ENCODE measurements around the gene OTOS. TPM values are rescaled to one million over a fixed set of nuclear protein-coding genes. Genes with fewer than 3 reads are reported as not detected.

OTOS gene
- total RNA-seq, 2 donors from 2014 or later = not detected

- 67 to 68% methylated on average over 7 to 8 of the region's 8 CpGs for WGBS, 2 donors
- TF ChIP-seq POLR2A (IDR thresholded peaks at IDR 0.05) = no peak
- TF ChIP-seq CTCF (IDR thresholded peaks at IDR 0.05) = no peak
- no peak overlapping the region for H3K4me3 ChIP-seq
- H3K9me3 ChIP-seq = no peaks in the 10 kb centered on the region
- no peaks in the 10 kb centered on the region for H3K4me1 ChIP-seq
- H3K36me3 ChIP-seq (replicated peaks in 1 of 2; ENCODE audit: insufficient read depth in 1 of 2, low read depth in 2 of 2) = no peaks in the 10 kb centered on the region
- ATAC-seq (no peak), DNase-seq (no peak)
- H3K27me3 ChIP-seq = no peaks in the 10 kb centered on the region
- H3K27ac ChIP-seq = no peak overlapping the region
- intact Hi-C loops (cut with DNase I) = no loop called here
Observed at GRCh38 chr2:240179941-240180666, 39.6 kb upstream of the OTOS start.

- no peak for TF ChIP-seq POLR2A (IDR thresholded peaks at IDR 0.05)
- TF ChIP-seq CTCF (IDR thresholded peaks at IDR 0.05) = no peak
- ATAC-seq (no peak), DNase-seq (no peak)
- H3K4me1 ChIP-seq = no peaks in the 10 kb centered on the region
- H3K4me3 ChIP-seq = no peak overlapping the region
- no peaks in the 10 kb centered on the region for H3K36me3 ChIP-seq (replicated peaks in 1 of 2; ENCODE audit: insufficient read depth in 1 of 2, low read depth in 2 of 2)
- intact Hi-C loops (cut with DNase I) = no loop called here
- no peaks in the 10 kb centered on the region for H3K9me3 ChIP-seq
- no peak overlapping the region for H3K27ac ChIP-seq
- WGBS, 2 donors = 63 to 78% methylated on average over 6 to 10 of the region's 11 CpGs
- no peaks in the 10 kb centered on the region for H3K27me3 ChIP-seq
Observed at GRCh38 chr2:240179186-240179815, 38.8 kb upstream of the OTOS start.

- no peak overlapping the region for H3K27ac ChIP-seq
- intact Hi-C loops (cut with DNase I) = no loop called here
- no peaks in the 10 kb centered on the region for H3K36me3 ChIP-seq (replicated peaks in 1 of 2; ENCODE audit: insufficient read depth in 1 of 2, low read depth in 2 of 2)
- no peaks in the 10 kb centered on the region for H3K4me1 ChIP-seq
- H3K9me3 ChIP-seq = no peaks in the 10 kb centered on the region
- H3K27me3 ChIP-seq = no peaks in the 10 kb centered on the region
- ATAC-seq (no peak), DNase-seq (no peak)
- TF ChIP-seq POLR2A (IDR thresholded peaks at IDR 0.05) (no peak), CTCF (IDR thresholded peaks at IDR 0.05) (no peak)
- no peak overlapping the region for H3K4me3 ChIP-seq
- 82 to 88% methylated on average over 3 of the region's 3 CpGs for WGBS, 2 donors
Observed at GRCh38 chr2:240178564-240178963, 38.1 kb upstream of the OTOS start.

DNA sequence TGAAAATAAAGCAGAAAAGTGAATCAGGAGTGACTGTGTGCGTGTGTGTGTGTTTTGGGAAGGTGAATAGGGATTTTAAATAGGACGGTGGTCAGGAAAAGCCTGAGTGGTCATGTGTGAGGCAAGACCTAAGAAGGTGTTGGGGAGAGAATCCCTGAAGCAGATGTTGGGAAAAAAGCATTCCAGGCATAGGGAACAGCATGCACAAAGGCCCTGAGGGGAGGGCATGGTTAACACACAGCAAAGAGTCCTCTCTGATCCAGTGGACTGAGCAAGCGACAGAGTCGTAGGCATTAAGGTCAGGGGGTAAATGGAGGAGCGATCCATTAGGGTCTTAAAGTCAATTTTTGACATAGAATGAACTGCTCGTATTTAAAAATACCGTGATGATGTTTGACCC lies 34.0 kb upstream of the OTOS start:
- DNase-seq = no peak
- 54 to 59% methylated on average over 7 of the region's 7 CpGs for WGBS, 2 donors
- Histone ChIP-seq H3K4me1 (no peaks in the 10 kb centered on the region), H3K4me3 (no peak overlapping the region), H3K36me3 (replicated peaks in 1 of 2; ENCODE audit: insufficient read depth in 1 of 2, low read depth in 2 of 2) (no peaks in the 10 kb centered on the region), H3K27me3 (no peaks in the 10 kb centered on the region), H3K9me3 (no peaks in the 10 kb centered on the region), H3K27ac (no peak overlapping the region)
- ATAC-seq = no peak
- intact Hi-C loops (cut with DNase I) = no loop called here
- TF ChIP-seq POLR2A (IDR thresholded peaks at IDR 0.05) (no peak), CTCF (IDR thresholded peaks at IDR 0.05) (no peak)
